WERI-Rb-1 (cell line): Measurements from ENCODE around the gene CD47.

Source experiments
- DNase-seq: peaks from one replicate; pipeline ENCODE4 v3.0.0-alpha.2; 2020
- H3K27ac ChIP-seq: fragments of 250-450 bp; sonication (Bioruptor Pico); 2 replicates; pipeline ENCODE4 v1.5.1; 2020; ENCODE audit warnings: mild to moderate bottlenecking, moderate library complexity
- H3K27me3 ChIP-seq: fragments of 250-450 bp; sonication (Bioruptor Pico); 2 replicates; pipeline ENCODE4 v1.5.1; 2021; ENCODE audit warnings: mild to moderate bottlenecking, low read depth, moderate library complexity; ENCODE audit not compliant: insufficient read depth, severe bottlenecking
- H3K36me3 ChIP-seq: fragments of 250-450 bp; sonication (Bioruptor Pico); 2 replicates; pipeline ENCODE4 v1.5.1; 2020; ENCODE audit warnings: mild to moderate bottlenecking, moderate library complexity
- H3K4me3 ChIP-seq: 2 replicates; pipeline ENCODE4 v1.5.1; 2011; ENCODE audit warnings: low read depth, mild to moderate bottlenecking, control low read depth, low read length
- H3K9me3 ChIP-seq: fragments of 250-450 bp; sonication (Bioruptor Pico); 2 replicates; pipeline ENCODE4 v1.5.1; 2021; ENCODE audit warnings: mild to moderate bottlenecking, moderate library complexity; ENCODE audit not compliant: severe bottlenecking
- TF ChIP-seq, protein P1 (sequence below): IDR thresholded peaks from 2 replicates; pipeline ENCODE4 v1.5.1; 2011; ENCODE audit warnings: low read depth, mild to moderate bottlenecking, control low read depth, inconsistent platforms, low read length

The CD47 gene

DNA sequence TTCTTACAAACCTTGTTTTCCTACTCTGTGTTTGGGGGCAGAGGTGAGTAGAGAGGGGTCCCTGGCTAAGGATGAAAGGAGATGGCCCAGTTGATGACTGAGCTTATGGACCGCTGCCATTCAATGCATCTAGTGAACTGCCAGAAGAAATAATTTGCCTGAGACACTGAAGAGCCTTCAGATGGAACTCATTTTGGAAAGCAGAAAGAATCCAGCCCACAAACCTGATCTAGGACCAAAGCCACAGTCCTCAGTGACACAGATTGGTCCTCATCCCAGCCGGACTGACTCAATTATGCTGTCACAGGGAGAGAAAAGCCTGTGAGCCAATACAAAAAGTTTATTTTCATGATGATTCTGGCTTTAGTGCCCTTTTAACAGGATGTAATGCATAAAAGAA lies 82.7 kb downstream of the CD47 start:
- no peak overlapping the region for H3K4me3 ChIP-seq
- no peaks in the 10 kb centered on the region for H3K27me3 ChIP-seq
- no peaks in the 10 kb centered on the region for H3K9me3 ChIP-seq
- no peak overlapping the region for H3K27ac ChIP-seq
- TF ChIP-seq, protein P1, sequence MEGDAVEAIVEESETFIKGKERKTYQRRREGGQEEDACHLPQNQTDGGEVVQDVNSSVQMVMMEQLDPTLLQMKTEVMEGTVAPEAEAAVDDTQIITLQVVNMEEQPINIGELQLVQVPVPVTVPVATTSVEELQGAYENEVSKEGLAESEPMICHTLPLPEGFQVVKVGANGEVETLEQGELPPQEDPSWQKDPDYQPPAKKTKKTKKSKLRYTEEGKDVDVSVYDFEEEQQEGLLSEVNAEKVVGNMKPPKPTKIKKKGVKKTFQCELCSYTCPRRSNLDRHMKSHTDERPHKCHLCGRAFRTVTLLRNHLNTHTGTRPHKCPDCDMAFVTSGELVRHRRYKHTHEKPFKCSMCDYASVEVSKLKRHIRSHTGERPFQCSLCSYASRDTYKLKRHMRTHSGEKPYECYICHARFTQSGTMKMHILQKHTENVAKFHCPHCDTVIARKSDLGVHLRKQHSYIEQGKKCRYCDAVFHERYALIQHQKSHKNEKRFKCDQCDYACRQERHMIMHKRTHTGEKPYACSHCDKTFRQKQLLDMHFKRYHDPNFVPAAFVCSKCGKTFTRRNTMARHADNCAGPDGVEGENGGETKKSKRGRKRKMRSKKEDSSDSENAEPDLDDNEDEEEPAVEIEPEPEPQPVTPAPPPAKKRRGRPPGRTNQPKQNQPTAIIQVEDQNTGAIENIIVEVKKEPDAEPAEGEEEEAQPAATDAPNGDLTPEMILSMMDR: no peak
- no peak for DNase-seq
- no peaks in the 10 kb centered on the region for H3K36me3 ChIP-seq

DNA sequence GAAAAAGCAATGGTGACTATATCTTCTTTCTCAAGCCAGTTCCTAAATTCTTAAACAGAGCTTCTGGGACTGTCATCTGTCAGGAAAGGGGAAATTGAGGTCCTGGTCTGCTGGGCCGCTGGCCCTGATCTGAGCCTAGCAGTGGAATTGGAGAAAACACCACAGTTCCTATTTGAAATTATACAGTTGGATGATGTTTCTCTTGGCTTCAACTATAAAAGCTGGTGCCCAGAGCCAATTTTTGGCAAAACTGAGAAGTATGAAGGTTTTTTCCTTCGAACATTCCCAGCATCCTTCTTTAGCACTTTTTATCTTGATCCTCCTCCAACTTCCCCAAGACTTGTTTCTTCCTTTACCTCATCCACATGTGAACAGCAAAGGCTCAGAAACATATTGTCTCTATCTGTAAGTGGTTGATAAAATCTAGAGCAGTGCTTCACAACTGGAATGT lies 83.9 kb downstream of the CD47 start:
- no peaks in the 10 kb centered on the region for H3K27me3 ChIP-seq
- no peaks in the 10 kb centered on the region for H3K36me3 ChIP-seq
- no peak overlapping the region for H3K4me3 ChIP-seq
- no peaks in the 10 kb centered on the region for H3K9me3 ChIP-seq
- DNase-seq: no peak
- no peak overlapping the region for H3K27ac ChIP-seq
- TF ChIP-seq, protein P1: no peak

DNA sequence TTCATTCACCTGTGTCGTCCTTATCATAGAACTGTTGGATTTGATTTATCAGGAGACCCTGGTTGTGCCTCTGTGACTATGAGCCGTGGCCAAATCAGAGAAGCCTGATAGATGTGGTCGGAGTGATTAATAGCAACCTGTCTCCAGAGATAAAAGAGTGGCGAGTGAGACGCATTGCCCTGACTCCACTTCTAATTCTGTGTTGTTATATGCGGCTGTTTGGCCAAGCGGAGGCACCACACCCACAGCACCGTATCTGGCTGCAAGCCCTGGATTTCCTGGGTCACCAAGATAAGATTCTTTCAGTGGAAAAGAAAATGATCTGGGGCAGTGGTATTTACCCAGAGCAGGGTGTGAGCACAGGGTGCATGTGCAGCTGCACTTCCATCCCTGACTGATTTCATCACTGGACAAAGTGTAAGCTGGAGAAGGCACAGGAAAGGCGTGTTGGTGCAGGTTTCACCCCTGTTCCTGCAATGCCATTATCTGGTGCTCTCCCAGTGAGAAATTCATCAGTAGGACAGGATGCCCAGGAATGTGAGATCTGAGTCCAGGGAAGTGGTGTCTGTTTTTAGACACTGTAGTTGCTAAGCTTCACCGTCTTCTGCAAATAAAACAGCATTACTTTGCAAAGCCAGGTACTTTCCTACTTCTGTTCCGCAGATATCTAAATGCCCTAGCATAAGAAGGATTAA lies 84.6 kb downstream of the CD47 start:
- Histone ChIP-seq H3K9me3 (no peaks in the 10 kb centered on the region), H3K27me3 (no peaks in the 10 kb centered on the region), H3K36me3 (no peaks in the 10 kb centered on the region), H3K4me3 (no peak overlapping the region; the same call in 1 of the 2 replicates), H3K27ac (no peak overlapping the region)
- DNase-seq: peak; percentile 25
- TF ChIP-seq, protein P1: no peak

DNA sequence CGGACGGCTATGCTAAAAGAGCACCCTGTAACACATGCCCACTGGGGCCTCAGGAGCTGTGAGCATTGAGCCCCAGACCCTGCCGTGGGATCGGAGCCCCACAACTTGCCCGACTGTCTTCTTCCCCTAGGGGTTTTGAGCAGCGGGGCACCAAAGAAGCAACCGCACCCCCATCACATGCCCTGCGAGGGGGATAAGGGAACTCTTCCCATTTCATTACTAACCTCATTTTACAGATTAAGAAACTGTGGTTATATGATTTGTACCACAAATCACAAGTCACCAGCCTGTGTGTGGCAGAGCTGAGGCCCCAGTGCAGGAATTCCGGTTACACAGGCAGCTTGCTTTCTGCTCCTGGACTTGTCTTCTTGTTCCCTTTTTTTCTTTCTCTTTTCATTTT lies 86.2 kb downstream of the CD47 start:
- TF ChIP-seq, protein P1: no peak

DNA sequence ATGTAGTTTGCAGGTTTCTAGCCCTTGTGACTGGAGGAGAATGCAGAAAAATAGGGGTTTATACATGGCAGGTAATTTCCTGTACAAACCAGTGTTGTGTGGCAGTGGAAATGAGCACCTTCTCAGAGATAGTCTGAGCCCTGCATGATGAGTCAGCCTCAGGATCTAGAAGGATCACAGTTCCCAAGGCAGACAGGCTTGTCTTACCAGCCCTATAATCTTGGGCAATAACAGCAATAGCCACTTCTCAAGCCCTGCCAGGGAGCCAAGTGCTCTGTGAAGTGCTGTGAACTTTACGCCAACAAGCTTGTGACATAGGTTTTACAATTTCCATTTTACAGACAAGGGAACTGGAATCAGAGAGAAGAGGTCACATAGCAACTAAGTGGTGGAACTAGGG lies 89.4 kb downstream of the CD47 start:
- H3K9me3 ChIP-seq: no peaks in the 10 kb centered on the region
- H3K4me3 ChIP-seq: no peak overlapping the region
- no peak for DNase-seq
- no peak overlapping the region for H3K27ac ChIP-seq
- H3K36me3 ChIP-seq: no peaks in the 10 kb centered on the region
- TF ChIP-seq, protein P1: no peak
- H3K27me3 ChIP-seq: no peaks in the 10 kb centered on the region

More for the DNA sequence above, 86.2 kb downstream of the CD47 start:
- Histone ChIP-seq H3K4me3 (no peak overlapping the region), H3K27me3 (no peaks in the 10 kb centered on the region), H3K27ac (no peak overlapping the region), H3K36me3 (no peaks in the 10 kb centered on the region), H3K9me3 (no peaks in the 10 kb centered on the region)
- no peak for DNase-seq

DNA sequence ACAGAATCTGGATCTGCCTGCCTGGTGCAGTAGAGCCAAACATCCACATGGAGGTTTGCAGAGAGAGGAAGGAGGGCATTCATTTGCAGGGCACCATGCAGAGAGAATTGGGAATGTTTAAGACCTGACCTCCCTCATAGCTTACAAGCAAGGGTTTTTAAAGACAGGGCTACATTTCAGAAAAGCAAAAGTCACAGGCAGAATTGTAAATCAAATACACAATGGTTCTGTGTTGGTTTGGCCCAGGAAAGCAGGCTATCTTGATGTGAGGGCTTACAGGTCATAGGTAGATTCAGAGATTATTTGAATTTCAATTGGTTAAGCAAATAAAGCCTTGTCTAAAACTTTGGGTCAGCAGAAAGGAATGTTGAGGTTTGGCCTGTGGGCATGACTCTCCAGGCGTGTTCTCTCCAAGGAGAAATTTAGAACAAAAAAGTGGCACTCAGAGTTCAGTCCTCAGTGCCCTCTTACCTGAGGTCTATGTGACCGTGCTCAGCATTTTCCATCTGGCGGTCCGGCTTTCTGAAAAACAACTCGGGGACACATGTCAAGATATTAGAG lies 91.5 kb downstream of the CD47 start:
- Histone ChIP-seq H3K4me3 (no peak overlapping the region), H3K9me3 (no peaks in the 10 kb centered on the region), H3K27me3 (no peaks in the 10 kb centered on the region), H3K27ac (no peak overlapping the region), H3K36me3 (no peaks in the 10 kb centered on the region)
- DNase-seq: no peak
- TF ChIP-seq, protein P1: no peak
